Parathyroid adenoma (tissue), 2 donors: ENCODE measurements around the gene MCC.
A peak's percentile ranks its signal among the peaks of the same experiment; 100 is the strongest.

Experiments
- H2AFZ ChIP-seq: fragments of 300-600 bp; sonication (generic); one replicate; pipeline ENCODE4 v1.7.0; 2017; ENCODE audit warnings: antibody characterized with exemption, mild to moderate bottlenecking
- H3K27ac ChIP-seq: fragments of 300-600 bp; sonication (generic); one replicate; pipeline ENCODE4 v1.7.0; 2017
- H3K27me3 ChIP-seq: fragments of 300-600 bp; sonication (generic); one replicate; pipeline ENCODE4 v1.7.0; 2017; ENCODE audit warnings: low read length; ENCODE audit not compliant: control insufficient read depth, insufficient read depth
- H3K36me3 ChIP-seq: fragments of 300-600 bp; sonication (generic); one replicate; pipeline ENCODE4 v1.7.0; 2017; ENCODE audit warnings: low read length; ENCODE audit not compliant: control insufficient read depth, insufficient read depth
- H3K4me1 ChIP-seq: fragments of 300-600 bp; sonication (generic); one replicate; pipeline ENCODE4 v1.7.0; 2017; ENCODE audit warnings: control low read depth
- H3K4me2 ChIP-seq: fragments of 300-600 bp; sonication (generic); one replicate; pipeline ENCODE4 v1.7.0; 2017; ENCODE audit warnings: low read length
- H3K4me3 ChIP-seq: fragments of 300-600 bp; sonication (generic); one replicate; pipeline ENCODE4 v1.7.0; 2017; ENCODE audit warnings: low read depth, low read length
- H3K79me2 ChIP-seq: fragments of 300-600 bp; sonication (generic); one replicate; pipeline ENCODE4 v1.7.0; 2017; ENCODE audit warnings: control low read depth
- H3K9ac ChIP-seq: fragments of 300-600 bp; sonication (generic); one replicate; pipeline ENCODE4 v1.7.0; 2017; ENCODE audit warnings: mild to moderate bottlenecking
- H3K9me3 ChIP-seq: fragments of 300-600 bp; sonication (generic); one replicate; pipeline ENCODE4 v1.7.0; 2017; ENCODE audit warnings: low read length; ENCODE audit not compliant: control insufficient read depth
- TF ChIP-seq, protein P1 (sequence below): fragments of 300-600 bp; sonication (generic); IDR thresholded peaks from one replicate; pipeline ENCODE4 v1.7.0; 2017; ENCODE audit warnings: antibody characterized with exemption, mild to moderate bottlenecking
- donor health status: primary hyperparathyroidism.

MCC gene

GRCh38 chr5:112979723-112980122 is 508.5 kb downstream of the MCC start:
- H2AFZ ChIP-seq, result no peak overlapping the region
- H3K36me3 ChIP-seq, result no peaks in the 10 kb centered on the region
- peaks cover 51% of the 10 kb centered on the region for H3K79me2 ChIP-seq
- H3K27ac ChIP-seq, result no peak overlapping the region
- H3K4me2 ChIP-seq, result no peak overlapping the region
- H3K27me3 ChIP-seq, result no peaks in the 10 kb centered on the region
- H3K4me1 ChIP-seq, result peaks cover 9% of the 10 kb centered on the region
- H3K9ac ChIP-seq, result no peak overlapping the region
- no peak overlapping the region for H3K4me3 ChIP-seq
- no peaks in the 10 kb centered on the region for H3K9me3 ChIP-seq
- TF ChIP-seq, protein P1, sequence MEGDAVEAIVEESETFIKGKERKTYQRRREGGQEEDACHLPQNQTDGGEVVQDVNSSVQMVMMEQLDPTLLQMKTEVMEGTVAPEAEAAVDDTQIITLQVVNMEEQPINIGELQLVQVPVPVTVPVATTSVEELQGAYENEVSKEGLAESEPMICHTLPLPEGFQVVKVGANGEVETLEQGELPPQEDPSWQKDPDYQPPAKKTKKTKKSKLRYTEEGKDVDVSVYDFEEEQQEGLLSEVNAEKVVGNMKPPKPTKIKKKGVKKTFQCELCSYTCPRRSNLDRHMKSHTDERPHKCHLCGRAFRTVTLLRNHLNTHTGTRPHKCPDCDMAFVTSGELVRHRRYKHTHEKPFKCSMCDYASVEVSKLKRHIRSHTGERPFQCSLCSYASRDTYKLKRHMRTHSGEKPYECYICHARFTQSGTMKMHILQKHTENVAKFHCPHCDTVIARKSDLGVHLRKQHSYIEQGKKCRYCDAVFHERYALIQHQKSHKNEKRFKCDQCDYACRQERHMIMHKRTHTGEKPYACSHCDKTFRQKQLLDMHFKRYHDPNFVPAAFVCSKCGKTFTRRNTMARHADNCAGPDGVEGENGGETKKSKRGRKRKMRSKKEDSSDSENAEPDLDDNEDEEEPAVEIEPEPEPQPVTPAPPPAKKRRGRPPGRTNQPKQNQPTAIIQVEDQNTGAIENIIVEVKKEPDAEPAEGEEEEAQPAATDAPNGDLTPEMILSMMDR, result no peak

GRCh38 chr5:112978836-112979235 is 509.4 kb downstream of the MCC start:
- H3K9me3 ChIP-seq, result no peaks in the 10 kb centered on the region
- no peak overlapping the region for H3K4me2 ChIP-seq
- H3K36me3 ChIP-seq, result no peaks in the 10 kb centered on the region
- H3K27me3 ChIP-seq, result no peaks in the 10 kb centered on the region
- no peak overlapping the region for H3K27ac ChIP-seq
- H3K9ac ChIP-seq, result no peak overlapping the region
- peaks cover 46% of the 10 kb centered on the region for H3K79me2 ChIP-seq
- H3K4me3 ChIP-seq, result no peak overlapping the region
- TF ChIP-seq, protein P1, result no peak
- peaks cover 6% of the 10 kb centered on the region for H3K4me1 ChIP-seq
- no peak overlapping the region for H2AFZ ChIP-seq

- TF ChIP-seq, protein P1, result no peak
- H3K4me2 ChIP-seq, result peak overlapping the region; percentile 76
- peak overlapping the region; percentile 83 for H3K27ac ChIP-seq
- no peaks in the 10 kb centered on the region for H3K9me3 ChIP-seq
- H3K36me3 ChIP-seq, result no peaks in the 10 kb centered on the region
- H3K9ac ChIP-seq, result peak overlapping the region; percentile 51
- peaks cover 6% of the 10 kb centered on the region for H3K4me1 ChIP-seq
- H3K27me3 ChIP-seq, result no peaks in the 10 kb centered on the region
- H2AFZ ChIP-seq, result peak overlapping the region; percentile 94
- peaks cover 39% of the 10 kb centered on the region for H3K79me2 ChIP-seq
- peak overlapping the region; percentile 83 for H3K4me3 ChIP-seq
These were observed 510.8 kb downstream of the MCC start for GRCh38 chr5:112977440-112977861.

- TF ChIP-seq, protein P1, result no peak
- Histone ChIP-seq H3K79me2 (peaks cover 32% of the 10 kb centered on the region), H3K27me3 (no peaks in the 10 kb centered on the region), H3K9ac (peak within 1 kb of the TSS; percentile 51), H3K36me3 (no peaks in the 10 kb centered on the region), H3K4me2 (peak within 1 kb of the TSS; percentile 76), H3K4me3 (peak within 1 kb of the TSS; percentile 83), H3K9me3 (no peaks in the 10 kb centered on the region), H2AFZ (peak within 1 kb of the TSS; percentile 94), H3K4me1 (peaks cover 6% of the 10 kb centered on the region), H3K27ac (peak within 1 kb of the TSS; percentile 83)
These were observed 511.6 kb downstream of the MCC start, which contains the start of gene DCP2 for GRCh38 chr5:112976432-112977309. Gene DCP2 (plus strand): TSS chr5:112976798. CDS start chr5:112976934, 136 bp downstream.
